HepG2 (cell line): ENCODE measurements around the gene TAF6. TPM values are rescaled to one million over a fixed set of nuclear protein-coding genes. Genes with fewer than 3 reads are reported as not detected.

Source experiments
- ATAC-seq: fragments of 200-7000 bp; cut with Tn5 transposase; 3 replicates; pipeline ENCODE4 v1.9.1; 2020; ENCODE audit warnings: mild to moderate bottlenecking, moderate library complexity
- BruUV-seq: library from RNA; stranded (reverse); fragments of 400-500 nt; replicated peaks from 2 replicates; lab custom pipeline; 2021; lab: Mats Ljungman, UMichigan
- CTCF ChIA-PET: fragments of 300-600 bp; formaldehyde crosslinking; extraction: SDS; loops from one replicate; lab custom pipeline; 2021; ENCODE audit warnings: low total read pairs, inconsistent platforms, low intra/inter-chr PET ratio; lab: Yijun Ruan, JAX
- POLR2A ChIA-PET: fragments of 350-600 bp; sonication (Branson Sonifier 250); formaldehyde crosslinking; loops from one replicate; lab custom pipeline; 2020; ENCODE audit warnings: antibody characterized with exemption, inconsistent platforms; lab: Yijun Ruan, JAX
- DNase-seq: peaks from one replicate; pipeline ENCODE4 v3.0.0-alpha.2; 2015; ENCODE audit warnings: low spot score
- FAIRE-seq: peaks from 3 replicates; lab custom pipeline; 2011; peaks lifted over from hg19 to GRCh38; lab: Jason Lieb, UNC
- H2AFZ ChIP-seq: one replicate; pipeline ENCODE4 v1.6.1; 2011; ENCODE audit warnings: low read length, inconsistent platforms
- H3K27ac ChIP-seq: fragments of 300-600 bp; 3 replicates; pipeline ENCODE4 v1.8.0; 2011; ENCODE audit warnings: mixed run types, mild to moderate bottlenecking, mixed read lengths, low read length, inconsistent platforms; ENCODE audit not compliant: insufficient read depth; ENCODE audit errors: extremely low read length
- H3K27me3 ChIP-seq, 2 experiments: fragments of 200-600 bp in 1 of 2; 2 replicates in 1 of 2; 3 replicates in 1 of 2; pipeline versions ENCODE4 v1.6.0 to v1.8.0; 2011; ENCODE audit warnings: low read length in 2 of 2, mild to moderate bottlenecking in 2 of 2, moderate library complexity in 2 of 2, inconsistent platforms in 1 of 2; ENCODE audit not compliant: insufficient read depth in 2 of 2, control insufficient read depth in 1 of 2
- H3K36me3 ChIP-seq, 2 experiments: fragments of 200-600 bp in 1 of 2; replicated peaks in 1 of 2; 2 replicates in 1 of 2; 3 replicates in 1 of 2; pipeline versions ENCODE4 v1.5.1 to v1.8.0; 2011; ENCODE audit warnings: low read length in 2 of 2, inconsistent platforms in 1 of 2; ENCODE audit not compliant: insufficient read depth in 2 of 2, control insufficient read depth in 1 of 2
- H3K4me1 ChIP-seq: 2 replicates; pipeline ENCODE4 v1.5.1; 2012; ENCODE audit warnings: low read length, inconsistent platforms; ENCODE audit not compliant: insufficient read depth
- H3K4me2 ChIP-seq: 2 replicates; pipeline ENCODE4 v1.6.0; 2011; ENCODE audit warnings: low read depth, low read length, inconsistent platforms
- H3K4me3 ChIP-seq, 3 experiments: fragments of 200-600 bp in 1 of 3; sonication (generic), shearing (Covaris generic) in 1 of 3; replicated peaks in 1 of 3; 2 replicates each; pipeline ENCODE4 v1.5.1; 2011 to 2016; ENCODE audit warnings: low read length in 3 of 3, inconsistent platforms in 2 of 3, low read depth in 2 of 3, mild to moderate bottlenecking in 2 of 3, control low read depth in 1 of 3, mixed read lengths in 1 of 3; ENCODE audit not compliant: insufficient read depth in 1 of 3
- H3K79me2 ChIP-seq: one replicate; pipeline ENCODE4 v1.6.1; 2011; ENCODE audit warnings: low read length, inconsistent platforms; ENCODE audit not compliant: insufficient read depth
- H3K9ac ChIP-seq: 2 replicates; pipeline ENCODE4 v1.6.0; 2011; ENCODE audit warnings: mild to moderate bottlenecking, low read depth, low read length, inconsistent platforms; ENCODE audit not compliant: insufficient read depth
- H3K9me3 ChIP-seq: 2 replicates; pipeline ENCODE4 v1.5.1; 2012; ENCODE audit warnings: mild to moderate bottlenecking, low read length
- H4K20me1 ChIP-seq: 2 replicates; pipeline ENCODE4 v1.6.0; 2011; ENCODE audit warnings: inconsistent platforms, mild to moderate bottlenecking, low read length, moderate library complexity; ENCODE audit not compliant: insufficient read depth
- CC2D1A ChIP-seq: sonication (generic); formaldehyde crosslinking; IDR thresholded peaks from 2 replicates; pipeline ENCODE4 v1.8.1; 2023; ENCODE audit warnings: mild to moderate bottlenecking, missing genetic modification reagents
- HMG20B ChIP-seq: conservative IDR thresholded peaks from 2 replicates; pipeline ENCODE4 v1.6.1; 2016; ENCODE audit warnings: missing genetic modification reagents, missing compliant biosample characterization
- KLF15 ChIP-seq: sonication (generic); formaldehyde crosslinking; IDR thresholded peaks from 2 replicates; pipeline ENCODE4 v1.8.1; 2023; ENCODE audit warnings: borderline replicate concordance, mild to moderate bottlenecking, inconsistent platforms, missing genetic modification reagents, mixed read lengths
- NFATC3 ChIP-seq: sonication (generic); formaldehyde crosslinking; IDR thresholded peaks from 2 replicates; pipeline ENCODE4 v1.5.1; 2020; ENCODE audit warnings: mild to moderate bottlenecking, missing genetic modification reagents
- NFIC ChIP-seq: IDR thresholded peaks from 2 replicates; pipeline ENCODE4 v1.6.1; 2012; ENCODE audit warnings: mild to moderate bottlenecking, low read length, inconsistent platforms
- SCMH1 ChIP-seq: sonication (generic); formaldehyde crosslinking; IDR thresholded peaks from 2 replicates; pipeline ENCODE4 v1.9.0; 2021; ENCODE audit warnings: missing genetic modification reagents, mild to moderate bottlenecking, borderline replicate concordance
- TCF7 ChIP-seq: sonication (generic); IDR thresholded peaks from 2 replicates; pipeline ENCODE4 v1.6.1; 2016; ENCODE audit warnings: antibody characterized with exemption, low read depth
- ZMYM4 ChIP-seq: sonication (generic); formaldehyde crosslinking; IDR thresholded peaks from 2 replicates; pipeline ENCODE4 v1.8.1; 2023; ENCODE audit warnings: mild to moderate bottlenecking, missing genetic modification reagents
- ZNF234 ChIP-seq: sonication (generic); formaldehyde crosslinking; conservative IDR thresholded peaks from 2 replicates; pipeline ENCODE4 v1.5.1; 2020; ENCODE audit warnings: mild to moderate bottlenecking, missing genetic modification reagents
- ZNF501 ChIP-seq: sonication (generic); formaldehyde crosslinking; IDR thresholded peaks from 2 replicates; pipeline ENCODE4 v1.5.1; 2020; ENCODE audit warnings: mild to moderate bottlenecking, moderate library complexity, missing genetic modification reagents
- ZNF746 ChIP-seq: sonication (generic); formaldehyde crosslinking; IDR thresholded peaks from 2 replicates; pipeline ENCODE4 v1.8.0; 2022; ENCODE audit warnings: mild to moderate bottlenecking, missing genetic modification reagents
- WGBS: methylation state at CpG from one replicate; pipeline ENCODE4 v1.1.6; 2017; ENCODE audit warnings: low lambda C conversion rate; 5-methylcytosine and 5-hydroxymethylcytosine counted together
- in situ Hi-C: cut with HindIII; loops from 2 replicates; pipeline ENCODE4 v1.10.0; 2017; ENCODE audit warnings: low pct_unique_long_range_greater_than_20kb; ENCODE audit not compliant: extremely low pct_ligation_motif_present
- intact Hi-C: fragments of 100-400 bp; cut with micrococcal nuclease; formaldehyde crosslinking; loops from one replicate; pipeline ENCODE4 v1.10.0; 2022; ENCODE audit not compliant: unreplicated experiment
- polyA plus RNA-seq, 8 experiments: library from polyadenylated mRNA; depleted of rRNA in 3 of 8; stranded (reverse) in 7 of 8; unstranded in 1 of 8; fragments of >200 nt; fragmentation: Illumina TruSeq in 4 of 8; extraction: Trizol in 4 of 8; gene quantifications; 2 replicates each; pipeline versions ENCODE4 v1.2.1 to v1.2.3, GENCODE V29; 2011 to 2016; ENCODE audit warnings: low read depth in 4 of 8, missing spikeins in 1 of 8, mixed read lengths in 1 of 8; ENCODE audit not compliant: insufficient read depth in 1 of 8
- total RNA-seq, 5 experiments: library from RNA; depleted of rRNA; stranded (reverse); fragments of >200 nt; fragmentation: Illumina TruSeq; extraction: Trizol; gene quantifications; 2 replicates each; pipeline ENCODE4 v1.2.3, GENCODE V29; 2016; ENCODE audit warnings: low read depth in 1 of 5
- TF ChIP-seq, protein P1 (sequence below): sonication (generic); formaldehyde crosslinking; IDR thresholded peaks from 2 replicates; pipeline ENCODE4 v1.5.1; 2020; ENCODE audit warnings: missing genetic modification reagents, mild to moderate bottlenecking, borderline replicate concordance
- TF ChIP-seq, protein P2 (sequence below): sonication (generic); formaldehyde crosslinking; IDR thresholded peaks from 2 replicates; pipeline ENCODE4 v1.8.1; 2022; ENCODE audit warnings: low read depth, mild to moderate bottlenecking, missing genetic modification reagents
- TF ChIP-seq, protein P3 (sequence below): sonication (generic); formaldehyde crosslinking; IDR thresholded peaks from 2 replicates; pipeline ENCODE4 v1.8.0; 2022; ENCODE audit warnings: mild to moderate bottlenecking, missing genetic modification reagents
- TF ChIP-seq, protein P4 (sequence below): sonication (generic); formaldehyde crosslinking; conservative IDR thresholded peaks from 2 replicates; pipeline ENCODE4 v1.4.0; 2020; ENCODE audit warnings: missing genetic modification reagents

Gene TAF6
- total and polyA plus RNA-seq, 2 of the 13 experiments (the other 11 are each of a cell fraction or from before 2014, with no cell fraction given), result 12.9 to 18.8 TPM

DNA sequence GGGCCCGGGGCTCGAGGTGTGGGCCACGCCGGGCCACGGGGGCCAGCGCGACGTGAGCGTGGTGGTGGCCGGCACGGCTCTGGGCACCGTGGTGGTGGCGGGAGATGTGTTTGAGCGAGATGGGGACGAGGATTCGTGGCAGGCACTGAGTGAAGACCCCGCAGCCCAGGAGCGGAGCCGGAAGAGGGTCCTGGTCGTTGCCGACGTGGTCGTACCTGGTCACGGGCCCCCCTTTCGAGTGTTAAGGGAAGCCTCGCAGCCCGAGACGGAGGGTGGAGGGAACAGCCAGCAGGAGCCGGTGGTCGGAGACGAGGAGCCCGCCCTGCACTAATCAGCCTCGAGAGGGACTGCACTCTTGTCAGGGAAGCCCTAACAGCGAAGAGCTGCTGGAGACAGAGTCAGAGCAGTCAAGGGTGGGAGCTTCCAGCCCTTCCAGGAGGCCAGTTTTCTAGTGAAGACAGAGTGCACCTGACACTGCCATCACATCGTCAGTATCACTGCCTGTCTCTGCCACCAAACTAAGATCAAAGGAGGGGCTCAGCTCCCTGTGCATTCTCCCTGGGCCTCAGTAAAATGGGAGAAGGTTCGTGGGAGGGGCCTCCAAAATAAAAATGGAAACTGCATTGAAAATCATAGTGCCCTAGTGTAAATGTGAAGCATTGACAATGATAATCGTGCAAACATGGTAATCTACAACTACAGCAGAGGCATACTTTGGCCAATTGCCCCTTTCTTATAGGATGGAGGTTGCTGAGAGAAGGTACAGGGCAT is 8.9 kb upstream of the TAF6 start:
- Histone ChIP-seq H3K4me1 (peaks cover 55% of the 10 kb centered on the region), H3K4me3 (peak overlapping the region; percentile 74 to 92 (median 84)), H3K4me2 (peak overlapping the region; percentile 74), H3K9ac (peak overlapping the region; percentile 88), H4K20me1 (no peaks in the 10 kb centered on the region), H3K27ac (peak overlapping the region; percentile 96), H3K27me3 (no peaks in the 10 kb centered on the region), H3K36me3 (no peaks in the 10 kb centered on the region), H3K9me3 (no peaks in the 10 kb centered on the region), H3K79me2 (peaks cover 5% of the 10 kb centered on the region), H2AFZ (no peak overlapping the region)
- WGBS, result 5% methylated on average over 17 of the region's 37 CpGs
- intact Hi-C loops (loop anchor here (5.0 kb wide), 1 partner anchor 46 kb away; the partner anchor contains the start of gene ZNF3), in situ Hi-C loops (no loop called here)
- TSS peak; percentile 43 for BruUV-seq
- peak; percentile 55 for FAIRE-seq
- ATAC-seq, result peak; percentile 61
- CTCF ChIA-PET, result no interaction called here
- no peak for DNase-seq
- POLR2A ChIA-PET, result interaction anchor here (2.5 to 3.7 kb wide), 2 partner anchors 21 to 27 kb away, joined by 8 to 26 read pairs; partner anchors contain the start of genes AP4M1, LAMTOR4 and MCM7
- TF ChIP-seq SCMH1 (no peak), HMG20B (no peak), ZNF234 (CRISPR knock-in tag) (no peak), ZMYM4 (CRISPR knock-in tag) (0 out of 2 replicates have a peak, but pooled peaks have one; percentile 12), TCF7 (no peak), NFIC (no peak), ZNF501 (CRISPR knock-in tag) (peak; percentile 62), KLF15 (CRISPR knock-in tag) (no peak), CC2D1A (CRISPR knock-in tag) (no peak), NFATC3 (CRISPR knock-in tag) (no peak), ZNF746 (CRISPR knock-in tag) (peak; percentile 51; the same call in 1 of the 2 replicates)
- TF ChIP-seq, protein P1, sequence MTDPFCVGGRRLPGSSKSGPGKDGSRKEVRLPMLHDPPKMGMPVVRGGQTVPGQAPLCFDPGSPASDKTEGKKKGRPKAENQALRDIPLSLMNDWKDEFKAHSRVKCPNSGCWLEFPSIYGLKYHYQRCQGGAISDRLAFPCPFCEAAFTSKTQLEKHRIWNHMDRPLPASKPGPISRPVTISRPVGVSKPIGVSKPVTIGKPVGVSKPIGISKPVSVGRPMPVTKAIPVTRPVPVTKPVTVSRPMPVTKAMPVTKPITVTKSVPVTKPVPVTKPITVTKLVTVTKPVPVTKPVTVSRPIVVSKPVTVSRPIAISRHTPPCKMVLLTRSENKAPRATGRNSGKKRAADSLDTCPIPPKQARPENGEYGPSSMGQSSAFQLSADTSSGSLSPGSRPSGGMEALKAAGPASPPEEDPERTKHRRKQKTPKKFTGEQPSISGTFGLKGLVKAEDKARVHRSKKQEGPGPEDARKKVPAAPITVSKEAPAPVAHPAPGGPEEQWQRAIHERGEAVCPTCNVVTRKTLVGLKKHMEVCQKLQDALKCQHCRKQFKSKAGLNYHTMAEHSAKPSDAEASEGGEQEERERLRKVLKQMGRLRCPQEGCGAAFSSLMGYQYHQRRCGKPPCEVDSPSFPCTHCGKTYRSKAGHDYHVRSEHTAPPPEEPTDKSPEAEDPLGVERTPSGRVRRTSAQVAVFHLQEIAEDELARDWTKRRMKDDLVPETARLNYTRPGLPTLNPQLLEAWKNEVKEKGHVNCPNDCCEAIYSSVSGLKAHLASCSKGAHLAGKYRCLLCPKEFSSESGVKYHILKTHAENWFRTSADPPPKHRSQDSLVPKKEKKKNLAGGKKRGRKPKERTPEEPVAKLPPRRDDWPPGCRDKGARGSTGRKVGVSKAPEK (CRISPR knock-in tag), result no peak
- TF ChIP-seq, protein P2, sequence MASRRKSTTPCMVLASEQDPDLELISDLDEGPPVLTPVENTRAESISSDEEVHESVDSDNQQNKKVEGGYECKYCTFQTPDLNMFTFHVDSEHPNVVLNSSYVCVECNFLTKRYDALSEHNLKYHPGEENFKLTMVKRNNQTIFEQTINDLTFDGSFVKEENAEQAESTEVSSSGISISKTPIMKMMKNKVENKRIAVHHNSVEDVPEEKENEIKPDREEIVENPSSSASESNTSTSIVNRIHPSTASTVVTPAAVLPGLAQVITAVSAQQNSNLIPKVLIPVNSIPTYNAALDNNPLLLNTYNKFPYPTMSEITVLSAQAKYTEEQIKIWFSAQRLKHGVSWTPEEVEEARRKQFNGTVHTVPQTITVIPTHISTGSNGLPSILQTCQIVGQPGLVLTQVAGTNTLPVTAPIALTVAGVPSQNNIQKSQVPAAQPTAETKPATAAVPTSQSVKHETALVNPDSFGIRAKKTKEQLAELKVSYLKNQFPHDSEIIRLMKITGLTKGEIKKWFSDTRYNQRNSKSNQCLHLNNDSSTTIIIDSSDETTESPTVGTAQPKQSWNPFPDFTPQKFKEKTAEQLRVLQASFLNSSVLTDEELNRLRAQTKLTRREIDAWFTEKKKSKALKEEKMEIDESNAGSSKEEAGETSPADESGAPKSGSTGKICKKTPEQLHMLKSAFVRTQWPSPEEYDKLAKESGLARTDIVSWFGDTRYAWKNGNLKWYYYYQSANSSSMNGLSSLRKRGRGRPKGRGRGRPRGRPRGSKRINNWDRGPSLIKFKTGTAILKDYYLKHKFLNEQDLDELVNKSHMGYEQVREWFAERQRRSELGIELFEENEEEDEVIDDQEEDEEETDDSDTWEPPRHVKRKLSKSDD, result no peak
- TF ChIP-seq, protein P3, sequence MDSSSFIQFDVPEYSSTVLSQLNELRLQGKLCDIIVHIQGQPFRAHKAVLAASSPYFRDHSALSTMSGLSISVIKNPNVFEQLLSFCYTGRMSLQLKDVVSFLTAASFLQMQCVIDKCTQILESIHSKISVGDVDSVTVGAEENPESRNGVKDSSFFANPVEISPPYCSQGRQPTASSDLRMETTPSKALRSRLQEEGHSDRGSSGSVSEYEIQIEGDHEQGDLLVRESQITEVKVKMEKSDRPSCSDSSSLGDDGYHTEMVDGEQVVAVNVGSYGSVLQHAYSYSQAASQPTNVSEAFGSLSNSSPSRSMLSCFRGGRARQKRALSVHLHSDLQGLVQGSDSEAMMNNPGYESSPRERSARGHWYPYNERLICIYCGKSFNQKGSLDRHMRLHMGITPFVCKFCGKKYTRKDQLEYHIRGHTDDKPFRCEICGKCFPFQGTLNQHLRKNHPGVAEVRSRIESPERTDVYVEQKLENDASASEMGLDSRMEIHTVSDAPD, result no peak
- TF ChIP-seq, protein P4, sequence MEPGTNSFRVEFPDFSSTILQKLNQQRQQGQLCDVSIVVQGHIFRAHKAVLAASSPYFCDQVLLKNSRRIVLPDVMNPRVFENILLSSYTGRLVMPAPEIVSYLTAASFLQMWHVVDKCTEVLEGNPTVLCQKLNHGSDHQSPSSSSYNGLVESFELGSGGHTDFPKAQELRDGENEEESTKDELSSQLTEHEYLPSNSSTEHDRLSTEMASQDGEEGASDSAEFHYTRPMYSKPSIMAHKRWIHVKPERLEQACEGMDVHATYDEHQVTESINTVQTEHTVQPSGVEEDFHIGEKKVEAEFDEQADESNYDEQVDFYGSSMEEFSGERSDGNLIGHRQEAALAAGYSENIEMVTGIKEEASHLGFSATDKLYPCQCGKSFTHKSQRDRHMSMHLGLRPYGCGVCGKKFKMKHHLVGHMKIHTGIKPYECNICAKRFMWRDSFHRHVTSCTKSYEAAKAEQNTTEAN (CRISPR knock-in tag), result no peak
